Astrocyte of the cerebellum (primary cell): ENCODE measurements around the gene RNF224.

Experiments used
- DNase-seq: peaks from one replicate; pipeline ENCODE4 v3.0.0-alpha.2; 2011; ENCODE audit warnings: low read depth
- H3K4me3 ChIP-seq: 2 replicates; pipeline ENCODE4 v1.5.1; 2011; ENCODE audit warnings: mild to moderate bottlenecking, low read depth, low read length, moderate library complexity
- in situ Hi-C: cut with HindIII; loops from 2 replicates; pipeline ENCODE4 v1.10.0; 2017; ENCODE audit warnings: low sequenced_read_pairs
- TF ChIP-seq, protein P1 (sequence below): IDR thresholded peaks from 2 replicates; pipeline ENCODE4 v1.5.1; 2012; ENCODE audit warnings: low read length, low read depth, moderate library complexity, mild to moderate bottlenecking; ENCODE audit errors: missing control alignments

The RNF224 gene

GRCh38 chr9:137198051-137198901 is 29.0 kb upstream of the RNF224 start:
- H3K4me3 ChIP-seq = no peak overlapping the region
- TF ChIP-seq, protein P1, sequence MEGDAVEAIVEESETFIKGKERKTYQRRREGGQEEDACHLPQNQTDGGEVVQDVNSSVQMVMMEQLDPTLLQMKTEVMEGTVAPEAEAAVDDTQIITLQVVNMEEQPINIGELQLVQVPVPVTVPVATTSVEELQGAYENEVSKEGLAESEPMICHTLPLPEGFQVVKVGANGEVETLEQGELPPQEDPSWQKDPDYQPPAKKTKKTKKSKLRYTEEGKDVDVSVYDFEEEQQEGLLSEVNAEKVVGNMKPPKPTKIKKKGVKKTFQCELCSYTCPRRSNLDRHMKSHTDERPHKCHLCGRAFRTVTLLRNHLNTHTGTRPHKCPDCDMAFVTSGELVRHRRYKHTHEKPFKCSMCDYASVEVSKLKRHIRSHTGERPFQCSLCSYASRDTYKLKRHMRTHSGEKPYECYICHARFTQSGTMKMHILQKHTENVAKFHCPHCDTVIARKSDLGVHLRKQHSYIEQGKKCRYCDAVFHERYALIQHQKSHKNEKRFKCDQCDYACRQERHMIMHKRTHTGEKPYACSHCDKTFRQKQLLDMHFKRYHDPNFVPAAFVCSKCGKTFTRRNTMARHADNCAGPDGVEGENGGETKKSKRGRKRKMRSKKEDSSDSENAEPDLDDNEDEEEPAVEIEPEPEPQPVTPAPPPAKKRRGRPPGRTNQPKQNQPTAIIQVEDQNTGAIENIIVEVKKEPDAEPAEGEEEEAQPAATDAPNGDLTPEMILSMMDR = no peak
- in situ Hi-C loops = no loop called here
- DNase-seq = no peak

DNA sequence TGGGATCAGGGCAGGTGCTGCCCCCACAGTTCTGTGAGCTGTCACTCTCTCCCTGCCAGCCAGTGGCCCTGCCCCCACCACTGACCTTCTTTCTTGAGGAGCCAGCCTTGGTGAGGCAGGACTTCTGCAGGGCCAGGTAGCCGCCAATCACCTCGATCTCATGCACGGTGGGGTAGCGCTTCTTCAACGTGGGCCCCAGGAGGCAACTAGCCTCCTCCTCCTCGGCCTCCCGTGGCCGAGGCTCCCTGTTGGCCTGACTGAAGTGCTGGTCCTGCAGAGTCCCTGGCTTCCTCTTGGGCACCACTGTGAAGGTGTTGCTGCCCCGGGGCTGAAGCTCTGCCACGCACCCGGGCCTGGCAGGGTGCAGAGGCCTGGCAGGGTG is 28.4 kb upstream of the RNF224 start:
- peak overlapping the region; percentile 41 for H3K4me3 ChIP-seq
- DNase-seq = no peak
- TF ChIP-seq, protein P1 = no peak
- in situ Hi-C loops = no loop called here

DNA sequence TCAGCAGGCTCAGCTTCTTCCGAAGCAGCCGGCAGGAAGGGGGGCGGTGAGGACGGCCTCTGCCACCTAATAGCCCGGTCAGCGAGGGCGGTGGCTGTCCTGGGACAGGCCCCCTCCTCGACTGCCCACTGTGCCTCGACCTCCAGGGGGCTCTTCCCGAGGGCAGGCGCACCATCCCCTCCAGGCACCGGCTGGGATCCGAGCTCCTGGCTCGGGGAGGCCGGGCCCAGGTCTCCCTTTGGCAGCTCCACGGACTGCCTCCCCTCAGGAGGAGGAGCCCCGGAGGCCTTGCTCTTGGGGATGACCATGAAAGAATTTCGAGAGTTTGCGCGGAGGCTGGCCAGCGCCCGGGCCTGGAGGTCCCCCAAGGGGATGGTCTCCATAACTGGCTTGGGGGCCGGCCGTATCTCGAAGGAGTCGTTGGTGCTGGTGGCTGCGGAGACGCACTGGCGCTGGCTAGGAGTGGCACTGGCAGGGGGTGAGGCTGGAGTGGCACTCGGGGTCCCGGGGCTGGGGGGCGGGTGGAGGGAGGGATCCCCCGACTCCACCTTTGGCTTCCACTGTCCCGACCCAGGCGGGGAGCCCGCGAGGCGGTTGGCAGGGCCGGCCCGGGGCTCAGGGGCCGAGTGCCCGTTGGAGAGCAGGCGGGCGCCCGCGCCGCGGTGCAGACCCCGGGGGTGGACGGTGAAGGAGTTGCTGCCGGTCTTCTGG is 27.7 kb upstream of the RNF224 start:
- peak overlapping the region; percentile 41 for H3K4me3 ChIP-seq
- TF ChIP-seq, protein P1 = no peak
- in situ Hi-C loops = no loop called here
- DNase-seq = no peak

GRCh38 chr9:137200311-137201204 is 26.7 kb upstream of the RNF224 start, which contains the start of gene TPRN:
TPRN (minus strand) TSS chr9:137200741; CDS start chr9:137200711, 30 bp downstream.
- TF ChIP-seq, protein P1 = no peak
- H3K4me3 ChIP-seq = peak within 1 kb of the TSS; percentile 62
- DNase-seq = peak; percentile 97
- in situ Hi-C loops = no loop called here

GRCh38 chr9:137201205-137201868 is 26.0 kb upstream of the RNF224 start:
- in situ Hi-C loops = no loop called here
- TF ChIP-seq, protein P1 = no peak
- H3K4me3 ChIP-seq = peak overlapping the region; percentile 62
- DNase-seq = no peak

DNA sequence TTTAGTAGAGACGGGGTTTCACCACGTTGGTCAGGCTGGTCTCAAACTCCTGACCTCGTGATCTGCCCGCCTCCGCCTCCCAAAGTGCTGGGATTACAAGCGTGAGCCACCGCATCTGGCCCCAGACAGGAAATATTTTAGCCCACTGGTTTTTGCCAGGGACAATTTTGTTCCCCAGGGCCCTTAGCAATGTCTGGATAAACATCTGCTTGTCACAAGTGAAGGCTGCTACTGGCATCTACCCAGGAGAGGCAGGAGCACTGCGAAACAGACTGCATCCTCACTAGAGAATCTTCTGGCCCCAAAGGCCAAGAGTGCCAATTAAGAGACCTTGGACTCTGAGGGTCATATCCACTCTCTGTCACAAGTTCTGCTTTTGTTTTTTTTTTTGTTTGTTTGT is 24.3 kb upstream of the RNF224 start:
- DNase-seq = no peak
- in situ Hi-C loops = no loop called here
- H3K4me3 ChIP-seq = no peak overlapping the region
- TF ChIP-seq, protein P1 = no peak
